Lower leg skin (tissue), 4 donors: ENCODE results near the gene CD55. TPM values are rescaled to one million over a fixed set of nuclear protein-coding genes. Genes with fewer than 3 reads are reported as not detected.

ENCODE experiments used
- DNase-seq, 2 donors: peaks; one replicate each; pipeline ENCODE4 v3.0.0-alpha.2; 2019; ENCODE audit warnings: low spot score in 2 of 2
- H3K4me3 ChIP-seq: fragments of 200-600 bp; sonication (generic); 2 replicates; pipeline ENCODE4 v1.5.1; 2017; ENCODE audit warnings: mild to moderate bottlenecking, low read depth; ENCODE audit not compliant: poor library complexity, severe bottlenecking
- CTCF ChIP-seq, 3 donors: fragments of 450-650 bp; IDR thresholded peaks; one replicate each; pipeline ENCODE4 v1.5.1; 2016; ENCODE audit warnings: antibody characterized with exemption in 3 of 3, mild to moderate bottlenecking in 3 of 3, moderate library complexity in 2 of 3
- POLR2A ChIP-seq, 2 donors: fragments of 450-650 bp; IDR thresholded peaks; one replicate each; pipeline ENCODE4 v1.6.1; 2016 to 2017; ENCODE audit warnings: antibody characterized with exemption in 2 of 2, mild to moderate bottlenecking in 1 of 2, moderate library complexity in 1 of 2
- WGBS, 2 donors: methylation state at CpG; one replicate each; pipeline ENCODE4 v1.1.5; 2018; 5-methylcytosine and 5-hydroxymethylcytosine counted together
- intact Hi-C: fragments of 100-400 bp; cut with DNase I; formaldehyde crosslinking; loops from one replicate; pipeline ENCODE4 v1.15.0; 2023; ENCODE audit warnings: low total_unique reads
- total RNA-seq, 4 donors: library from RNA; depleted of rRNA; stranded (reverse); fragments of >200 nt; gene quantifications; one replicate each; pipeline ENCODE4 v1.1.0, GENCODE V29; 2016

Gene CD55
- total RNA-seq, 4 donors from 2014 or later: 153 to 260 (median 238) TPM

GRCh38 chr1:207286786-207287468 lies 34.6 kb upstream of the CD55 start:
- DNase-seq: no peak
- no peak overlapping the region for H3K4me3 ChIP-seq
- TF ChIP-seq CTCF (IDR thresholded peaks at IDR 0.05) (no peak), POLR2A (IDR thresholded peaks at IDR 0.05) (no peak)
- WGBS, 2 donors: 61 to 66% methylated on average over 2 of the region's 2 CpGs
- intact Hi-C loops: no loop called here

GRCh38 chr1:207288315-207288714 lies 33.2 kb upstream of the CD55 start:
- DNase-seq: peak in 1 of 2 donors; percentile 19
- WGBS, 2 donors: 33 to 37% methylated on average over 4 of the region's 4 CpGs
- H3K4me3 ChIP-seq: no peak overlapping the region
- intact Hi-C loops: no loop called here
- TF ChIP-seq POLR2A (IDR thresholded peaks at IDR 0.05): no peak

- H3K4me3 ChIP-seq: no peak overlapping the region
- no peak for TF ChIP-seq CTCF (IDR thresholded peaks at IDR 0.05)
- no peak for TF ChIP-seq POLR2A (IDR thresholded peaks at IDR 0.05)
- intact Hi-C loops: no loop called here
- DNase-seq: no peak
Measured at GRCh38 chr1:207289756-207290155, 31.7 kb upstream of the CD55 start.

GRCh38 chr1:207291723-207292122 lies 29.8 kb upstream of the CD55 start:
- intact Hi-C loops: no loop called here
- 95 to 96% methylated on average over 2 of the region's 2 CpGs for WGBS, 2 donors
- no peak overlapping the region for H3K4me3 ChIP-seq
- TF ChIP-seq POLR2A (IDR thresholded peaks at IDR 0.05): no peak
- no peak for TF ChIP-seq CTCF (IDR thresholded peaks at IDR 0.05)
- no peak for DNase-seq

GRCh38 chr1:207298186-207298585 lies 23.3 kb upstream of the CD55 start:
- 46 to 53% methylated on average over 2 of the region's 2 CpGs for WGBS, 2 donors
- no peak for DNase-seq
- TF ChIP-seq POLR2A (IDR thresholded peaks at IDR 0.05) (no peak), CTCF (IDR thresholded peaks at IDR 0.05) (no peak)
- H3K4me3 ChIP-seq: no peak overlapping the region
- intact Hi-C loops: no loop called here

GRCh38 chr1:207298636-207299398 lies 22.7 kb upstream of the CD55 start:
- intact Hi-C loops: no loop called here
- no peak for DNase-seq
- H3K4me3 ChIP-seq: no peak overlapping the region
- 42 to 47% methylated on average over 4 of the region's 4 CpGs for WGBS, 2 donors
- no peak for TF ChIP-seq POLR2A (IDR thresholded peaks at IDR 0.05)
- TF ChIP-seq CTCF (IDR thresholded peaks at IDR 0.05): no peak
